CD4-positive, alpha-beta T cell (primary cell): ENCODE measurements around the gene FASTKD3. TPM values are rescaled to one million over a fixed set of nuclear protein-coding genes. Genes with fewer than 3 reads are reported as not detected.

ENCODE experiments used
- ATAC-seq: fragments of 200-7000 bp; cut with Tn5 transposase; one replicate; pipeline ENCODE4 v1.10.0; 2022; ENCODE audit warnings: mild to moderate bottlenecking; ENCODE audit not compliant: poor library complexity
- CTCF ChIA-PET: fragments of 350-600 bp; sonication (Branson Sonifier 250); formaldehyde crosslinking; loops from one replicate; lab custom pipeline; 2021; ENCODE audit warnings: antibody characterized with exemption, inconsistent platforms; lab: Charles Lee
- POLR2A ChIA-PET: fragments of 350-600 bp; sonication (Branson Sonifier 250); formaldehyde crosslinking; loops from one replicate; lab custom pipeline; 2021; ENCODE audit warnings: antibody characterized with exemption, inconsistent platforms; lab: Charles Lee
- DNase-seq, 14 experiments: peaks; one replicate each; pipeline ENCODE4 v3.0.0-alpha.2; 2013 to 2020; ENCODE audit warnings: mixed read lengths in 2 of 14
- H3K27ac ChIP-seq, 2 donors: one replicate each; pipeline versions ENCODE4 v1.5.1 to v1.7.0; 2013; ENCODE audit warnings: low read length in 2 of 2, low read depth in 1 of 2, mild to moderate bottlenecking in 1 of 2
- H3K27me3 ChIP-seq, 2 experiments: 1 replicate in 1 of 2; 2 replicates in 1 of 2; pipeline versions ENCODE4 v1.6.1 to v1.7.0; 2013; ENCODE audit warnings: low read length in 2 of 2, control low read depth in 1 of 2, mild to moderate bottlenecking in 1 of 2, moderate library complexity in 1 of 2; ENCODE audit not compliant: insufficient read depth in 2 of 2, control insufficient read depth in 1 of 2
- H3K36me3 ChIP-seq: one replicate; pipeline ENCODE4 v1.6.1; 2013; ENCODE audit warnings: low read length, control low read depth; ENCODE audit not compliant: insufficient read depth
- H3K4me1 ChIP-seq: one replicate; pipeline ENCODE4 v1.6.1; 2013; ENCODE audit warnings: low read length, control low read depth; ENCODE audit not compliant: insufficient read depth
- H3K4me3 ChIP-seq: one replicate; pipeline ENCODE4 v1.5.1; 2013; ENCODE audit warnings: mild to moderate bottlenecking, low read length, moderate library complexity
- H3K9me3 ChIP-seq, 2 experiments: 1 replicate in 1 of 2; 2 replicates in 1 of 2; pipeline versions ENCODE4 v1.6.1 to v1.7.0; 2013; ENCODE audit warnings: low read length in 2 of 2, mild to moderate bottlenecking in 2 of 2, control low read depth in 1 of 2, moderate library complexity in 1 of 2; ENCODE audit not compliant: control insufficient read depth in 1 of 2, insufficient read depth in 1 of 2
- H3K27ac Mint-ChIP-seq: one replicate; pipeline ENCODE4 v1.8.0; 2020; ENCODE audit warnings: mixed read lengths
- H3K27me3 Mint-ChIP-seq: one replicate; pipeline ENCODE4 v1.8.0; 2021; ENCODE audit warnings: mixed read lengths
- H3K36me3 Mint-ChIP-seq: one replicate; pipeline ENCODE4 v1.8.0; 2021; ENCODE audit warnings: low read depth, mixed read lengths
- H3K4me1 Mint-ChIP-seq: one replicate; pipeline ENCODE4 v1.8.0; 2021; ENCODE audit warnings: low read depth, mixed read lengths
- H3K4me3 Mint-ChIP-seq: one replicate; pipeline ENCODE4 v1.8.0; 2020; ENCODE audit warnings: mild to moderate bottlenecking, mixed read lengths
- H3K9me3 Mint-ChIP-seq: one replicate; pipeline ENCODE4 v1.8.0; 2020; ENCODE audit warnings: mixed read lengths
- CTCF ChIP-seq: fragments of 200-600 bp; IDR thresholded peaks from one replicate; pipeline ENCODE4 v1.8.0; 2022; ENCODE audit warnings: antibody characterized with exemption, mild to moderate bottlenecking
- intact Hi-C, 2 experiments: fragments of 100-400 bp; cut with DNase I in 1 of 2; cut with micrococcal nuclease in 1 of 2; formaldehyde crosslinking; loops; one replicate each; pipeline versions ENCODE4 v1.15.1 to v1.9.0; 2023 to 2025; cut with DNase I, micrococcal nuclease
- total RNA-seq, 174 experiments: library from RNA in 2 of 174; stranded (reverse) in 2 of 174; gene quantifications; one replicate each; pipeline ENCODE4 v1.2.3 and lab custom pipeline; 2021 to 2026

The FASTKD3 gene
- total RNA-seq, 2 experiments from 2014 or later, result 2.6 to 3.4 TPM

DNA sequence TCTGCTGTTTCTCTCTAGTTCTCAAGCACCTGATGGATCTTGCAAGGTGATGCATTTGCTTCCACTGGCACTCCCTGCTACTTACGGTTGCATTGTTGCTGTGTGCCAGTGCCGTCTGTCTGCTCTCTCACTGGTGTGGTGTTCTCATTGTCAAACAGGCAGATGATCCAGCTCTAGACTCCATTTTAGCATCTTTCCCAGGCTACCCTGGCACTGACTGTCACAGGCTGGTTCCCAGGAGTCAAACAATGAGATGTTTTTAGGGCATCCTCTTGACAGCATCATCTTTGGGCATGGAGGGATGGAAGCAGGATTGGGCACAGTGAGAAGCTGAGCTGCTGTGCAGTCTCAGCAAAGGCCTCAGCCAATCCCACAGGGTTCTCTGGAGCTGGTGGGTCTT, 13.0 kb upstream of the FASTKD3 start:
- no peaks in the 10 kb centered on the region for H3K27me3 Mint-ChIP-seq
- ATAC-seq (no peak), DNase-seq (no peak)
- TF ChIP-seq CTCF, result no peak
- peaks cover 99% of the 10 kb centered on the region for H3K36me3 Mint-ChIP-seq
- Histone ChIP-seq H3K27ac (no peak overlapping the region), H3K36me3 (peaks cover 97% of the 10 kb centered on the region), H3K27me3 (no peaks in the 10 kb centered on the region), H3K4me3 (no peak overlapping the region), H3K4me1 (peaks cover 9% of the 10 kb centered on the region), H3K9me3 (no peaks in the 10 kb centered on the region)
- H3K9me3 Mint-ChIP-seq, result no peaks in the 10 kb centered on the region
- H3K4me3 Mint-ChIP-seq, result no peak overlapping the region
- POLR2A ChIA-PET, result no interaction called here
- intact Hi-C loops, result no loop called here
- H3K27ac Mint-ChIP-seq, result no peak overlapping the region
- CTCF ChIA-PET, result no interaction called here
- H3K4me1 Mint-ChIP-seq, result peaks cover 44% of the 10 kb centered on the region

- POLR2A ChIA-PET, result no interaction called here
- Histone ChIP-seq H3K36me3 (peaks cover 97% of the 10 kb centered on the region), H3K4me3 (no peak overlapping the region), H3K9me3 (no peaks in the 10 kb centered on the region), H3K27ac (no peak overlapping the region), H3K27me3 (no peaks in the 10 kb centered on the region), H3K4me1 (peaks cover 11% of the 10 kb centered on the region)
- no peak overlapping the region for H3K4me3 Mint-ChIP-seq
- peak overlapping the region; percentile 52 for H3K27ac Mint-ChIP-seq
- H3K36me3 Mint-ChIP-seq, result peaks cover 99% of the 10 kb centered on the region
- intact Hi-C loops, result no loop called here
- CTCF ChIA-PET, result no interaction called here
- TF ChIP-seq CTCF, result no peak
- ATAC-seq (no peak), DNase-seq (no peak)
- H3K9me3 Mint-ChIP-seq, result no peaks in the 10 kb centered on the region
- no peaks in the 10 kb centered on the region for H3K27me3 Mint-ChIP-seq
- H3K4me1 Mint-ChIP-seq, result peaks cover 51% of the 10 kb centered on the region
Observed at GRCh38 chr5:7881091-7881490, 12.3 kb upstream of the FASTKD3 start.

GRCh38 chr5:7878381-7878873, 9.6 kb upstream of the FASTKD3 start:
- no peaks in the 10 kb centered on the region for H3K9me3 ChIP-seq
- ChIA-PET CTCF (no interaction called here), POLR2A (interaction anchor here (1.3 kb wide), 1 partner anchor 8 kb away, joined by 3 read pairs; no protein-coding TSS in a partner anchor)
- no peak overlapping the region for H3K27ac ChIP-seq
- intact Hi-C loops, result loop anchor here in 1 of 2 experiments (10.0 kb wide), 1 partner anchor 1244 kb away; the partner anchor contains the start of genes NSUN2 and SRD5A1
- DNase-seq, result peak in 1 of 14 experiments; percentile 22
- H3K27me3 ChIP-seq, result no peaks in the 10 kb centered on the region
- no peak overlapping the region for H3K4me3 ChIP-seq
- peaks cover 91% of the 10 kb centered on the region for H3K36me3 ChIP-seq
- Mint-ChIP-seq H3K4me3 (no peak overlapping the region), H3K36me3 (peaks cover 99% of the 10 kb centered on the region), H3K27me3 (no peaks in the 10 kb centered on the region), H3K27ac (peak overlapping the region; percentile 60), H3K4me1 (peaks cover 76% of the 10 kb centered on the region), H3K9me3 (no peaks in the 10 kb centered on the region)
- no peak for ATAC-seq
- H3K4me1 ChIP-seq, result peaks cover 18% of the 10 kb centered on the region
- TF ChIP-seq CTCF, result no peak
